ENCODE data around the gene TARS3.
"Not testable (repeated sequence)": the region's sequence is repeated elsewhere in the genome, so short reads cannot be mapped to it uniquely, and the experiment has no call there.

The TARS3 gene

DNA sequence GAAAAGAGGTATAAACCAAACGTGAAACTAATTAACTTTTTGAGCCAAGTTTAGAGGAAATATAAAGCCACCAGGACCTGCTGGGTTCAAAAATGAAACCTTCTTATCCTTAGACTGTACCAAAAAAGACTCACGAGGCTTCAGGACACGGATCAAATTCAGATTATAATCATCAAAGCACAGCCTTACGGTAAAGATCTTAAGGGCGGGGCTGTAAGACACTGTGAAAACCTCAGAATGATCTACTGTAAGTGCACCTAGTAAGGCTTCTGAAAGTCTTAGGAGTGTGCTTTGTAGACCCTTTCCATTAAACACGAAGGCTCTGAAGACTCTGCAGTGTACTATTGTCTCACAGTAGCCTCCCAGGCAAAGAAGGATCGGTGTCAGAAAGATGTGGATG is 26.8 kb downstream of the TARS3 start:
- DNase-seq: peak; percentile 6

DNA sequence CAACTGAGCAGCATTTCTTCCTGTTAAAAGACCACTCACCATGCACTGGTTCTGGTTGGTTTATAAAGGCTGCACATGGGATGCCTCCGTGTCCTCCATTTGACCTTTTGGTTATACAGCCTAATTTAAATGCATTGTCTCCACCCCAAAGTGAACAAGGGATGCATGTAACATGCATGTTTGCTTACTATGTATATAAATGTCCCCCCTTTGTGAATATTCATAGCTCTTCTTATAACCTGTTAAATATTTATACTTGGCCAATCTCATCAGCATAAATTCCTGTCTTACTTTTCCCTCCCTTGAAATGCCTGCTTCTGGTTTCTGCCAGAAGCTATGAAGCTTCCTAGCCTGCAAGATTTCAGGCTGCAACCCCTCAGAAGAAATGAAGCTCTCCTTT is 27.4 kb downstream of the TARS3 start:
- no peak for DNase-seq

DNA sequence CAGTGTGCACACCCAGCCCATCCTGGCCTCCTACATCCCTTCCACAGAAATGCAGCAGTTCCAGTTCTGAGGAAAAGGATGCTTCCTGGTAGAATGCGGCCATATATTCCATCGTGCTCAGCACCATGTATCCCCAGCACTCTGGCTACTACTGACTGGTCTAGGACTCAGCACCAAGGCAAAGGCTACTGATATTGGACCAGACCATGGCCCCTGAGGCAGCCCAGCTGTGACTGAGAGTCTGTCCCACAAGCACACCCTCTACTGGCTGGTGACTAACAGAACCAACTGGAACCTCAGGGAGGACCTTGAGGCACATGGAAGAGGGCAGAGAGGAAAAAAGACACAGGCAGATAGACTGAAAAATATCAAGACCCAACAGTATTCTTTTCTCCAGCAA is 30.0 kb downstream of the TARS3 start:
- no peak for DNase-seq

DNA sequence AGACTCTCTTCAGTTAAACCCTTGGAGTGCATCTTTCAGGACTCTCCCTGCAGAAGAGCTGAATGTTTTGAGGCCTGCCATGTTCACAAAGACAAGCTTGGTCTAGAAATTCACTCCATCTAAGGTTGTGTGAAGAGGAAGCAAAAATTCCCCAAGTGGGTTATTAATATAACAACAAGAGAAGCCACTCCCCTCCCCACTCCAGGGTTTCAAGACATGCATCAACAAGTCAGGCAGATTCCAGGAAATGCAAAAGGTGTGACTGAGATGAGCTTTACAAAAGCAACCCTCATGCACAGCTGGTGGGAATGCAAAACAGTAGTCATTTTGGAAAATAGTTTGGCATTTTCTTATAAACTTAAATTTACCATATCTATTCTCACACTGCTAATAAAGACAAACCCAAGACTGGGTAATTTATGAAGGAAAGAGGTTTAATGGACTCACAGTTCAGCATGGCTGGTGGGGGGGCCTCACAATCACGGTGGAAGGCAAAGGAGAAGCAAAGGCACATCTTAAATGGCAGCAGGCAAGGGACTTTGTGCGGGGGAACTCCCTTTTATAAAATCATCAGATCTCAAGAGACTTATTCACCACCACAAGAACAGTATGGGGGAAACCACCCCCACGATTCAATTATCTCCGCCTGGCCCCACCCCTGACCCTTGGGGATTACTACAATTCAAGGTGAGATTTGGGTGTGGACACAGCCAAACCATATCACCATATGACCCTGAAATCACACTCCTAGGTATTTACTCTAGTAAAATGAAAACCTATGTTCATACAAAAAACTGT is 31.3 kb downstream of the TARS3 start:
- no peak for DNase-seq

DNA sequence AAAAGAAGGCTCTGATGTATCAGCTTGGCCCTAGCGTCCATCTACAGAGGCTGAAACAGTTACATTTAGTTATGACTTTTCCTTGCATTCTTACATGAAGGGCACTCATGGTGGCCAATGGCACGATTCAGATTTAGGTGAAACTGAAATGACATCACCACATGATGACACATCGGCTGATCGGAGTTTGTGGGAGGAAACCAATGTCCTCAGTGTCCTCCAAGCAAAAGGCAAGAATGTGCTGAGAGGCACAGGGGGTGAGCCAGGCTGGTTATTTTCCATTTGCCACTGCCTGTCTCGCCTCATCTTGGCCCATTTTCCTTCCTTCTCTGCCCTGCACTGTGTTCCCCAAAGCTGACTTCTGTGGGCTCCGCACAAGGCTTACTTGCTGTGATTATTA is 34.4 kb downstream of the TARS3 start:
- no peak for DNase-seq

DNA sequence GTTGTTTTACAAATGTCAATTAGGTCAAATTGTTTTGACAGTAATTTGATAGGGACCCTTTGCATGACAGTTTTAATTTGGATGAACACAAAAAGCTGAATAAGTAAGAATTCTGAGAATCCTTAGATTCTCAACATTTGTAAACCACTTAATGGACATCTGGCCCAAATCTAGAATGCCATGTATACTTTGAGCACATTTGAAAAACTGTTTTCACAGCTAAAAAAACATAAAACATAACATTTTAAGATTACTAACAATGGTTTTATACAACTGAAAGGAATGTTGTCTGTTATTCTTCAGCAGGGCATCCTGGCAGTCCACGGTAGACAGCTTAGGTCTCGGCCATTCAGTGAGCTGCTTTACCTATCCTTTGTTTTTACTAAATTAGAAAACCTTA is 37.6 kb downstream of the TARS3 start:
- DNase-seq: no peak

DNA sequence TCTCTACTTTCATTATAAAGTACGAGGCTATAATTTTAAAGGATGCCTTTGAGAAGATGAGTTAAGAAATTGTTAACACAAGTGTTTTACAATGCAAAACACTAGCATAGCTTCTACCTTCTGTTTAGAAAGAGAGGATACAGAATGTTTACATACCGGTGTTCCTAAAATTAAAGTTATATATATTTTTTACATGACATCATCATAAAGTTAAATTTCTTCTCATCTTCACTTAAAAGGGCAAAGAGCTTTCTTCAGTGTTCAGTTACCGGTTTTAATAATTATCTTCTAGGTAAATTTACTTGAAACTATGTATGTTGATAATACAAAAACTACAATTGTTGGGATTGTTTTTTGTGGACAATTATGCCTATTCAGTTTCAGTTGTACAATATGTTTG is 39.4 kb downstream of the TARS3 start:
- DNase-seq: no peak

DNA sequence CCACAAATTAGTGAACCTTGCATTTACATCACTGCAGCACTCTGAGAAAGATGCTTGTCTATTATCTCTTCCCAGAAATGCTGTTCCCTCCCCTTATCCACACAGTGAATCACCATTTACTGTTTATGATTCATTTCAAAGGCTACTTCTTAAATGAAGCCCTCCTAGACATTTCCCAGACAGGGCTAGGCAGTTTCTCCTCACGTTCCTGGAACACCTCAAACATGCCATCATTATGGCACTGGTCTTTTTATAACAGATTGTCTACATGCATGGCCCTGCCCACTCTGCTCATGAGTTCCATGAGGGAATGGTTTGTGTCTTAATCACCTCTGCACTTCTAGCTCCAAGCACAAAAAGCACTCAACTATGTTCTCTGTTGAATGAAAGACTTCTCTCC is 39.9 kb downstream of the TARS3 start:
- no peak for DNase-seq

DNA sequence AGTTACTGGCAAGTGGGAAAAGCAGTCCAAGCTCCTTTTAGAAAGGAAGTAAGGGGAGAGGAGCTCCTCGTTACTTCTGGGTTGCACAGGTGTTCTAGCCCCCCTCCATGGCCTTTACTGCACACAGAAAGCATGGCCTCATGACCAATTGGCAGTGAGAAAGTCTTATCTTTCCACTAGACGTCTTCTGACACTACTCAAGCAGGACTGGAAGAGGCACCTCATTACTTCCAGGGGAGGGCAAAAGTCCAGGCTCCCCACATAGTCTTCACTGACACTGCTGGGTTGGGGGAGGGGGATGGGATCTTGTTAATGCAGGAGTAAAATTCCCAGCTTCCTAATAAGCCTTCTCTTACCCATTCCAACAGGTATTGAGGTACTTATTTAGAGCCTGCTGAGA is 44.5 kb downstream of the TARS3 start:
- DNase-seq: no peak

DNA sequence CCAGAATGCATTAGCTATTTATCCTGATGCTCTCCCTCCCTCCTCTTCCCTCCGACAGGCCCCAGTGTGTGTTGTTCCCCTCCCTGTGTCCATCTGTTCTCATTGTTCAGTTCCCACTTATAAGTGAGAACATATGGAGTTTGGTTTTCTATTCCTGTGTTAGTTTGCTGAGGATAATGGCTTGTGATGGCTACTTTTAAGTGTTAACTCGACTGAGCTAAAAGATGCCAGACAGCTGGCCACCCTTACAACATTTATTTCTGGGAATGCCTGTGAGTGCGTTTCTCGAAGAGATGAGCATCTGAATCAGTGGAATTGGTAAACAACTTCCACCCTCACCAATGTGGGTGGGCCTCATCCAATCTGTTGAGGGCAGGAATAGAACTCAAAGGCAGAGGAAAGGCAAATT is 47.3 kb downstream of the TARS3 start:
- no peak for DNase-seq

DNA sequence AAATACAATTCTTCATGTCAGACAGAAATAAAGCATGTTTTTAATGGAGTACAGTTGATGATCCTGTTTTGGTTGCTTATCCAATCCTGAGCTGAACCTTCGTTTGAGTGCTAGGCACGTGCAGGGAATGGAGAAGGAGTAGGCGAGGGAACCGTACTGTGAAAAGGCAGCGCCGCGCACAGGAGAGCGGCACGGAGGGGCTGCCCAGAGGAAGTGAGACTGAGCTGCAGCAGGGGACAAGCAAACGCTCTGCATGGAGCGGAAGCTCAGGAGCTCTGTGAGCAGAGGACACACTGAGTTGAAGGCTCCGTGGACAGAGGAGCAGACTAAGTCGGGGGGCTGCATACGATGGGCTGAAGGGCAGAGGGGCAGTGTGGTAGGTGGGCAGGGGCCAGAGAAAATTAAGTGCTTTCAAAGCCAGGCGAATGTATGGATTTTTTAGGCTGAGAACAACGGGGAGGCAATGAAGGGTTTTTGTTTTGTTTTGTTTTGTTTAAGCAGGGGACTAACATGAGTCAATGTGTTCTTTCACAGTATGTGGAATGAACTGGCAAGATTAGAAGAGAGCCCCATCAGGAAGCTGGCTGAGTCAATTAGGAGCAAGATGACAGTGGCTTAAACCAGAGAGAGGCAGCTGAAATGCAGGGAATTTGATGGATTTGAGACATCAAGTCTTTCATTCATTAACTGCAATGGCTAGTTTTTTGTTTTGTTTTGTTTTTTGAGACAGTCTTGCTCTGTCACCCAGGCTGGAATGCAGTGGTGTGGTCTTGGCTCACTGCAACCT is 48.3 kb downstream of the TARS3 start:
- no peak for DNase-seq

DNA sequence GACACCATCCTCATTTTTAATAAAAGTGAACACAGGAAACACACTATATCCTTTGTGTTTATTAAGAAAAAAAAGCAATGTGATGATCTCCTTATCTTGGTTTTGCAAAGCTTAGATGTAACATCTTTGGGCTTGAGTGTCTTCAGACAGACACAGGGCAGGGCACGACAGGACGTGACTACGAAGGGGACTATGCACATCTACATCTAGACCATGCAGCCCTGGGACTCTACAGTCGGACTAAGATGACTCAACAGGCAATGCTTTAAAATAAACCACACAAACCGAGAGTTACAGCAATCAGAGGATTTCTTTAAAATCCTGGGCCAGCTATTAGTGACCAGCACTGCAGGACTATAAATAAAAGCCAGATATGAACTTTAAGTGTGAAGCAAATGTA is 49.3 kb downstream of the TARS3 start:
- no peak for DNase-seq

DNA sequence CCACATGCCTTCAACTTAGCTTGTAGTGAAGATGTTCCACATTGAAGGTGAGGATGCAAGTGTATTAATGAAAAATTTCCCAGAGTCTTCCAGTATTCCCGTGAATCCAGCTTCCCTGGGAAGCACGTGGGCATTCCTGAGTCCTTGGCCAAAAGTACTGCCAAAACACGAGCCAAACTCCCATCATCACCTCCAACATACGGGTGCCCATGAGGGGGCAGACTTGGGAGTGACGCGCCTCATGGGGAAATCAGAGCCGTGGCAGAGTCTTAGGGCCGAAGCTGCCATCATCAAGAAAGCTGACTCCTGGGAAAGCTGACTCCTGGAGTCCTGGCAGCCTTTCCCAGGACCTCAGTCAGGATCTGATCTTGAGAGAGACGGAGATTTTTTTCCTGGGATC is 52.0 kb downstream of the TARS3 start:
- DNase-seq: no peak

DNA sequence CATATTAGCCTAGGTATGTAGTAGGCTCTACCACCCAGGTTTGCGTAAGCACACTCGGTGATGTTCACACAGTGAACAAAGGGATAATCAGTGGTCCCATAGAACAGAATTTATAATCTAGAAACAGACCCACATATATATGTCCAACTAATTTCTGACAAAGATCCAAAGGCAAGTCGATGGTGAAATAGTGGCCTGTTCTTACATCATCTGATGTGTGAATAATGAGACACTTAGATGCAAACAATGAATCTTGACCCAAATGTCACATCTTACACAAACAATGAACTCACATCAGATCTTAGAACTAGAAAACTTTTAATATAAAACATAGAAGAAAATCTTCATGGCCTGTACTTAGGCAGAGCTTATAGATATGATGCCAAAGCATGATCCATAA is 54.5 kb downstream of the TARS3 start:
- no peak for DNase-seq

DNA sequence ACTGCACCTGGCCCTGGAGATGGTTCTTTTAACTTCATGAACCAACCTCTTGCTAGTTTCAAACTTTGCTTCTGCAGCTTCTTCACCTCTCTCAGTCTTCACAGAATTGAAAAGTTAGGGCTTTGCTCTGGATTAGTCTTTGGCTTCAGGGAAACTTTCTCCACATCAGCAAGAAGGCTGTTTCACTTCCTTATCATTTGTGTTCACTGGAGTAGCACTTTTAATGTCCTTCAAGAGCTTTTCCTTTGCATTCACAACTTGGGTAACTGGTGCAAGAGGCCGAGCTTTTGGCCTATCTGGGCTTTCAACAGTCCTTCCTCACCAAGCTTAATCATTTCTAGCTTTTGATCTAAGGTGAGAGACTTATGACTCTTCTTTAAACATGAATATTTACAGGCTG is 56.4 kb downstream of the TARS3 start:
- DNase-seq: no peak

DNA sequence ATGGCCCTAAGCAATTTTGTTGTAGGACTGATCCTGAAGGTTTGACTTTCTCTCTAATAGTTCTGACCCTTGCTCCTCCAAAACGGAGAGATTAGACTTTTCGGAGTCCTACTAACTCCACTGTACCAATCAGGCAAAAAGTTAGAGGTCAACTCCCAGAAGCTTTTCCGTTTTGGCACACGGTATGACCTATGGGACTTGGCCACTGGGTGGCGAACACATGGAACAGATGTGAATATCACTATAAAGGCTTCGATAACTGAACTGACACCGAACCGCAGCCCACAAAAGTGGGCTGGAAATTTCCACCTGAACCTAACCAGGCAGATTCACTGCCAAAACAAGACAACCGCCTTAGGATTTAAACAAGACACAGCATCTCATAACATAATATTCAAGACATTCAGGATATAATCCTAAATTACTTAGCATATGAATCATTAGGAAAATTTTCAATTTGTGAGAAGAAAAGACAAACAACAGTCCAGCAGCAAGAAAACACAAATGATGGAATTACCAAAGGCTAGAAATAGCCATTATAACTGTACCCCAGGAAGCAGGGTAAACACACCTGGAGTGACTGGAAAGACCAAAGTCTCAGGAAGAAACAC is 59.9 kb downstream of the TARS3 start:
- no peak for DNase-seq

DNA sequence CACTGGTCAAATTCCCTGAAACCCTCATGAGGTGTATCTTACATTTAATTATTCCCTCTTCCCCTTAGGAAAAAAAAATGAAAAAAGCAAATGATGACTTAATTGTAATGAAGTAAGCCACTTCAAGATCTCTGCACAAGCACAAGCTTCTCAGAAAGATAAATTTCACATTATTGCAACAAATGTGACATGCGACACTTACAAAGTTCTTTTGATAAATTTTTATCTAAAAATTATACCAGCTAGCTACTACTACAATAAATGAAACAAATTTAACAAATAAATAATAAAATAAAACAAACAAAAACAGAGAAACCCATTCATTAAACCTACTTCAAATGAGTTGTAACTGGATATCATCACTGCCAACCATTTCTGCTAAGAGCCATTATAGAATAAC is 62.1 kb downstream of the TARS3 start:
- DNase-seq: no peak

DNA sequence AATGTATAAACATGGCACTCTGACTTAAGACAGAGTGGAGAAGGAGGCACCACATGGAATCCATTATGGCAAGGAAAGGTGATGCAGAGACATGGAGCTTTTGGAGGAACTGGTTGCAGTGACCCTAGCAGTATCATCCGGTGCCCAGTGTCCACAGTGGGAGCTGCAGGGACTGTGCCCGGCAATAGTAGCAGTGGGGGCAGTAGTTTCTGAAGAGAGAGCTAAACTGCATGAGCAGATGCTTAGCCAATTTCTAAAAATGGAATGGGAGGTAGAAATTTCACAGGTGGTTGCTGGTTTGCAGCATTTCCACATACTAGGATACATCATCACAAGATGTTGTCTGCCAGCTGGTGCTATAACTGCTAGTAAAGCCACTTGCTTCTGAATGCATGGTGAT is 64.3 kb downstream of the TARS3 start:
- DNase-seq: no peak

DNA sequence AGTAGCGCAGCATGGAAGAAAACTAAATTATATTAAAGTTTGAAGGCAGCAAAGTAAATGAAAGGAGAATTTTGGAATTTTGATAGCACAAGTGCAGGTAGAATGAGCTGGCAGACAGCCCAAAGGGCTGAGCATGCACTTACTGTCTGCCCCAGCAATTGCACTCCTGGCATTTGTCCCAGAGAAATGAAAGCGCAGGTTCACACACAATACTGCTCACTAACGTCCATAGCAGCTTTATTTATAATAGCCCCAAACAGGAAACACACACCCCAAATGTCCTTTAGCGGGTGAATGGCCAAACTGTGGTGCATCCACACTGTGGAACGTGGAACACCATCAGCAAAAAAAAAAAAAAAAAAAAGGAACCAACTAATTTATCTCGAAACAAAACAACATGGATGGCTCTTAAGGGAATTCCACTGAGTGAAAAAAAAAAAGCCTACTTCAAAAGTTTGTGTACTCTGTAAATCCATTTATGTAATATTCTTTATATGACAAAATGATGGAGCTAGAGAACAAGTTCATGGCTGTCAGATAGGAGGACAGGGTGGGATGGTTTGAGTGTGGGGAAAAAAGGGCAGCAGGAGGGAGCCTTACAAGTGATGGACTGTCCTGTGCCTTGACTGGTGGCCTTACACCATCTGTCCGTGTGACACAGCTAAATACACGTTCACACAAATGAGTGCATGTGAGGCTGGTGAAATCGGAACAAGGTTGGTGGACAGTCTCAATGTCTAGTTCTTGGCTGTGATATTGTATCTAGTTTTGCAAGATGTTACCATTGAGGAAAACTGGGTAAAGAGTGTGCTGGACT is 66.1 kb downstream of the TARS3 start:
- DNase-seq: no peak

DNA sequence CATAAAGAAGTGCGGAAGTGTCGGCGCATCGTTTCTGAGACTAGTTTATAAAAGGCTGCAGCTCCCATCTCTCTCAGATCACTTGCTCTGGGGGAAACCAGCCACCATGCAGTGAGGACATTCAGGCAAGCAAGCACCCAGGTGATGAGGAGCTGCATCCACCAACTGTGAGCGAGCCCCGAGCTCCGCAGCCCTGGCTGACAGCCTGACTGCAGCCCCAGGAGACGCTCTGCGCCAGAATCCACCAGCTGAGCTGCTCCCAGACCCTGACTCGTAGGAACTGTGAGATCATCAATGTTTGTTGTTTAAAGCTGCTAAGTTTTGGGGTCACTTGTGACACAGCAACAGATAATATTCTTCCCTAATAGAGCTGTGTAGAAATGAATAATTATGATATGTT is 67.1 kb downstream of the TARS3 start:
- no peak for DNase-seq

DNA sequence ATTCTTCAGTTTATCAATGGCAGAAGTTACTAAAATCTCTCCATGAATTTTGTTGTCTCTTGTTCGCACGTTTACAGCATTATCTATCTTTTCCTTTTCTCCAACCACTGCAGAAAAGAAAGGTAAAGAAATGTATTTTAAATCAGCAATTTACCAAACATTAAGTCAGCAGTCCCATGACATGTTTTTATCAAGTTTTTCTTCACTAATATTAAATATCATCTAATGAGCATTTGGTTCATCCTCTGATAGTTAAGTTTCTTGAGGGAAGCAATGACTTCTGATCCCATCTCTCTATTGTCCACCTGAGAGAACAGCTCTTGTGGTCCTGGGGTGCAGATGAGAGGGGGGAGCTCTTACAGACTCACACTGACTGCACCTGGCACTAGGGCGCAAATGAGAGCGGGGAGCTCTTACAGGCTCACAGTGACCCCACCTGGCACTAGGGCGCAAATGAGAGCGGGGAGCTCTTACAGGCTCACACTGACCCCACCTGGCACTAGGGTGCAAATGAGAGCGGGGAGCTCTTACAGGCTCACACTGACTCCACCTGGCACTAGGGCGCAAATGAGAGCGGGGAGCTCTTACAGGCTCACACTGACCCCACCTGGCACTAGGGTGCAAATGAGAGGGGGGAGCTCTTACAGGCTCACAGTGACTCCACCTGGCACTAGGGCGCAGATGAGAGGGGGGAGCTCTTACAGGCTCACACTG is 69.5 kb downstream of the TARS3 start:
- not testable (repeated sequence) for DNase-seq

DNA sequence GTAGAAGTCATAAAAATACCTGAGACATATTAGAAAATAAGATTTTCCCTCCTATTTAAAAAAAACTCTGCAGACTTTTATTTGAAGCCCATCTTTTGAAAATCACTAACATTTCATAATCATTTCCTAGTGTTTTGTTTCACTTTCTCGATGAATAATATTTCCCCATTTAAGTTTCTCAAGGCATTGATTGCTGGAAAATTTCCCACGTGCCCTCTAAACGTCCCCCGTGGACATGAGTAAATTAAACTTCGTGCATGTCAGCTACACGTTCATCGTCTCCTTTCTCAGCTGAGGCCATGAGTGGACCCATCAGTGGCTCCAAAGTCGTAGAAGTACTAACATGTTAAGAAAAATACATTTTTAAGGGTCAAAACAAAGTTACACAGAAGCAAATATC is 70.1 kb downstream of the TARS3 start:
- DNase-seq: no peak

Measured in central memory CD4-positive, alpha-beta T cell (primary cell).